H1 (cell line): ENCODE data around the gene ASAP3.

ENCODE experiments used
- BCL11A ChIP-seq, 2 experiments: IDR thresholded peaks; one replicate each; pipeline ENCODE4 v1.6.1; 2011; ENCODE audit warnings: low read depth in 2 of 2, low read length in 2 of 2, mild to moderate bottlenecking in 2 of 2
- CTCF ChIP-seq, 3 experiments: IDR thresholded peaks; 1 replicate in 2 of 3; 2 replicates in 1 of 3; pipeline versions ENCODE4 v1.5.1 to v1.6.1; 2011; ENCODE audit warnings: low read length in 3 of 3, mild to moderate bottlenecking in 3 of 3, inconsistent platforms in 2 of 3, low read depth in 1 of 3, moderate library complexity in 1 of 3; ENCODE audit not compliant: insufficient read depth in 1 of 3; ENCODE audit errors: control extremely low read depth in 1 of 3
- JUND ChIP-seq: IDR thresholded peaks from 2 replicates; pipeline ENCODE4 v1.6.1; 2011; ENCODE audit warnings: mild to moderate bottlenecking, improper control_type of control experiment, low read length
- KDM5A ChIP-seq: fragments of 200-600 bp; IDR thresholded peaks from 2 replicates; pipeline ENCODE4 v1.7.1; 2012; ENCODE audit warnings: mild to moderate bottlenecking, low read length, inconsistent platforms, mixed read lengths
- MAFK ChIP-seq: IDR thresholded peaks from 2 replicates; pipeline ENCODE4 v1.6.1; 2012; ENCODE audit warnings: low read depth, mild to moderate bottlenecking, improper control_type of control experiment, low read length
- PHF8 ChIP-seq: fragments of 200-600 bp; sonication (generic); conservative IDR thresholded peaks from 2 replicates; pipeline ENCODE4 v1.7.1; 2012; ENCODE audit warnings: low read depth, mild to moderate bottlenecking, inconsistent platforms, low read length, moderate library complexity
- POLR2A ChIP-seq, 2 experiments: IDR thresholded peaks; 1 replicate in 1 of 2; 2 replicates in 1 of 2; pipeline ENCODE4 v1.6.1; 2011; ENCODE audit warnings: low read depth in 2 of 2, low read length in 2 of 2, mild to moderate bottlenecking in 2 of 2; ENCODE audit errors: control extremely low read depth in 1 of 2
- RAD21 ChIP-seq, 2 experiments: IDR thresholded peaks in 1 of 2; conservative IDR thresholded peaks in 1 of 2; 2 replicates each; pipeline ENCODE4 v1.6.1; 2011; ENCODE audit warnings: low read depth in 2 of 2, low read length in 2 of 2, improper control_type of control experiment in 1 of 2, inconsistent platforms in 1 of 2, mild to moderate bottlenecking in 1 of 2, moderate library complexity in 1 of 2
- RFX5 ChIP-seq: IDR thresholded peaks from 2 replicates; pipeline ENCODE4 v1.6.1; 2011; ENCODE audit warnings: low read depth, low read length, improper control_type of control experiment, borderline replicate concordance
- SP1 ChIP-seq: IDR thresholded peaks from 2 replicates; pipeline ENCODE4 v1.6.1; 2011; ENCODE audit warnings: low read depth, low read length
- USF2 ChIP-seq: IDR thresholded peaks from 2 replicates; pipeline ENCODE4 v1.6.1; 2011; ENCODE audit warnings: low read length, improper control_type of control experiment

- TF ChIP-seq SP1 (no peak), CTCF (IDR thresholded peaks at IDR 0.05; ENCODE audit: control extremely low read depth in 1 of 3, insufficient read depth in 1 of 3, low read depth in 1 of 3, low read length in 3 of 3) (no peak), POLR2A (IDR thresholded peaks at IDR 0.05; ENCODE audit: control extremely low read depth in 1 of 2, low read depth in 2 of 2, low read length in 2 of 2) (no peak), BCL11A (IDR thresholded peaks at IDR 0.05; ENCODE audit: low read depth in 2 of 2, low read length in 2 of 2) (no peak), JUND (no peak), RFX5 (no peak), KDM5A (no peak), RAD21 (IDR thresholded peaks at IDR 0.05 in 1 of 2, conservative IDR thresholded peaks at IDR 0.05 in 1 of 2; ENCODE audit: low read depth in 2 of 2, low read length in 2 of 2) (no peak), MAFK (no peak), PHF8 (no peak), USF2 (no peak)
Observed at GRCh38 chr1:23389837-23390321, 94.1 kb downstream of the ASAP3 start.
